Measurements from ENCODE around the gene GRIN2C. TPM values are rescaled to one million over a fixed set of nuclear protein-coding genes. Genes with fewer than 3 reads are reported as not detected.

The GRIN2C gene
- total RNA-seq, 2 donors from 2014 or later, result 0.65 to 1.2 TPM

- Mint-ChIP-seq H3K4me3 (no peak overlapping the region), H3K27me3 (no peaks in the 10 kb centered on the region), H3K36me3 (ENCODE audit: low read depth) (peaks cover 52% of the 10 kb centered on the region), H3K27ac (no peak overlapping the region), H3K4me1 (no peaks in the 10 kb centered on the region), H3K9me3 (no peaks in the 10 kb centered on the region)
- no peak for ATAC-seq (replicated peaks)
Measured at GRCh38 chr17:74803388-74803930, 56.2 kb downstream of the GRIN2C start.

DNA sequence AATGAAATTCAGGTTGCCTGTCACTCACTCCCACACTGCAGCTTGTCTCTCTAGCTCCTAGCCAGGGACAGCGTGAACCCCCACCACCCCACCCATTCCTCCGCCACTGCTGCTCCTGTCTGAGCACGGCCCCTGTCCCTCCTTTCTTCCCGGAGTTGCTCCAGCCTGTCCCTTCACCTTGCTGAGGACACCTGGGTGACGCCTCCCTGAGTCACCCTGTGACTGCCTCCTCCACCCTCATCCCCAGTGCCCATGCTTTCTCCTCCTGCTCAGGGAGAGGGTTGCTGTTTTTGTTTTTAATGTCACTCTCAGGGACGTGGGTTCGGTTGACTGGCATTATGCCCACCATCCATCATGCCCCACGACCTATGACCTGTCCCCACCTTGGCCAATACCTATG, 57.8 kb downstream of the GRIN2C start:
- Mint-ChIP-seq H3K4me3 (no peak overlapping the region), H3K36me3 (ENCODE audit: low read depth) (peaks cover 56% of the 10 kb centered on the region), H3K27ac (no peak overlapping the region), H3K27me3 (no peaks in the 10 kb centered on the region), H3K9me3 (no peaks in the 10 kb centered on the region), H3K4me1 (no peaks in the 10 kb centered on the region)
- ATAC-seq (replicated peaks), result no peak

DNA sequence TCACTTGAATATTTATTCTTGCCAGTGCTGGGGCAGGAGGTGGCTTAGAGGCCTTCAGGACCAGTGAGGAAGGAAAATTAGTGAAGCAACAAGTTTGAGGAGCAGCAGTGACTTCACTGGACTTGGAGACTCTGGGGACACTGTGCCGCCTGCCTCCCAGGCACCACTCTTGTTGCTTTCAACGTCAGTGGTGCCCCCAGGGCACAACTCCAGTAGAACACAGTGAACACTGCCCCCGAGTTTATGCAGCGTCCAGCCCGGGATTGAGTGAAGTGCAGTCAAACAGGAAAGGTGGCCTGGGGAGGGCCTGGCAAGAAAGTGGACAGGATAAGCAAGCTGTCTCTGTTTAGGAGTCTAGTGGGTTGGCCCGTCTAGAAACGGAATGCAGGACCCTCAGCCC, 59.2 kb downstream of the GRIN2C start:
- Mint-ChIP-seq H3K4me3 (no peak overlapping the region), H3K36me3 (ENCODE audit: low read depth) (peaks cover 69% of the 10 kb centered on the region), H3K9me3 (no peaks in the 10 kb centered on the region), H3K27ac (no peak overlapping the region), H3K4me1 (no peaks in the 10 kb centered on the region), H3K27me3 (no peaks in the 10 kb centered on the region)
- ATAC-seq (replicated peaks), result no peak

DNA sequence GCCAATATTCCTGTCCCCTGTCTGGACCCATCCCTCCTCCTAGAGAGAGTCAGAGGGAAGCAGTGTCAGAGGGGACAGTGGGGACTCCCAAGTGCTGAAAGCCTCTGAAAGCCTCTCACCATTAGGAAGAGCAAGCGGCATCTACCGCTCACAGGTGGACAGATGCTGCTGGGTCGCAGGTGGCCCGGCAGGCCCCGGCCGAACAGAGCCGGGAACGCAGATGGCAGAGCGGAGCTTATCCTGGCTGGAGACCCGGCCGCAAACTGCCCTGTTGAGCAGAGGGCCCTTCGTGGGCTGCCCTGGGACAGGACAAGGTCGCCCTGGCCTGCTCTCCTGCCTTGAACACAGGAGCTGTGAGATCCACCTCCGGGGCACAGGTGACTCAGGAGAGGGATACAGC, 60.6 kb downstream of the GRIN2C start:
- H3K9me3 Mint-ChIP-seq, result no peaks in the 10 kb centered on the region
- H3K4me1 Mint-ChIP-seq, result no peaks in the 10 kb centered on the region
- H3K36me3 Mint-ChIP-seq (ENCODE audit: low read depth), result peaks cover 78% of the 10 kb centered on the region
- H3K27ac Mint-ChIP-seq, result no peak overlapping the region
- H3K4me3 Mint-ChIP-seq, result no peak overlapping the region
- no peak for ATAC-seq (replicated peaks)
- no peaks in the 10 kb centered on the region for H3K27me3 Mint-ChIP-seq

GRCh38 chr17:74798239-74798707, 61.4 kb downstream of the GRIN2C start:
- H3K4me1 Mint-ChIP-seq, result no peaks in the 10 kb centered on the region
- H3K36me3 Mint-ChIP-seq (ENCODE audit: low read depth), result peaks cover 73% of the 10 kb centered on the region
- ATAC-seq (replicated peaks), result no peak
- H3K4me3 Mint-ChIP-seq, result no peak overlapping the region
- H3K27ac Mint-ChIP-seq, result no peak overlapping the region
- no peaks in the 10 kb centered on the region for H3K27me3 Mint-ChIP-seq
- no peaks in the 10 kb centered on the region for H3K9me3 Mint-ChIP-seq

DNA sequence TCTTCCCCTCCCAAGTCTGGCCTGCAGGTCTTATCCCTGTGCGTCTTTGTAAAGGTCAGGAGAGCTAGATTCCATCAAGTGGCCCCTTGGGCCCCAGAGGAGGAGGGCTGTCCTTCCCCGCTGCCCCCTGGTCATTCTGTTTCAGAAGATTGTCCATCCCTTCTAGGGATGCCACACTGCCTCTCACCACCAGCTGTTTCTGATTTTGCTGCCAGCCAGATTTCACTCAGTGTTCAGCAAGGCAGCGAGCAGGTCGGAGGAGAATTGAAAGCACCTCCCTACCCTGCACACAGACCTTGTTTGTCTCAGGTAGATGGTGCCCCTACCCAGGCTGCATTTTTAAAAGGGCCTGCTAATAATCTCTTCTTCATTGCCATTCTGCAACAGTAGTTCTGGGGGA, 61.9 kb downstream of the GRIN2C start:
- H3K27ac Mint-ChIP-seq, result no peak overlapping the region
- no peaks in the 10 kb centered on the region for H3K27me3 Mint-ChIP-seq
- H3K36me3 Mint-ChIP-seq (ENCODE audit: low read depth), result peaks cover 73% of the 10 kb centered on the region
- H3K9me3 Mint-ChIP-seq, result no peaks in the 10 kb centered on the region
- H3K4me1 Mint-ChIP-seq, result no peaks in the 10 kb centered on the region
- no peak for ATAC-seq (replicated peaks)
- H3K4me3 Mint-ChIP-seq, result no peak overlapping the region

DNA sequence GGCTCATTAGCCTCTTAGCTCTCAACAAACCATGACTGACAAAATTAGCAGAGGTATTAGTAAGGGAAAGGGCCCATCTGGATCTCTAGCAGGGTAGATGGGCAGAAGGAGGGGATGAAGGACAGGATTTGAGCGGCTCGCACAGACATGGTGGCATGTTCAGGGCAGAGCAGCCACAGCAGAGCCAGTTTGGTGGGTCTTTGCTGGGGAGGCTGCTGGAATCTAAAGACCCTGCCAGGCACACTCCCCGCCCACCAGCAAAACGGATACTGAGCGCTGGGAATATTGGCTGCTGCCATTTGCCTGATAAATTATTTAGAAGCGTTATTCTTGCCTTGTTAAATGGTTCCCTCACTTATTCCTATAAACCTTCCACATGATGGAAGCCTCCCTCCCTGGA, 62.8 kb downstream of the GRIN2C start:
- H3K4me3 Mint-ChIP-seq, result no peak overlapping the region
- H3K9me3 Mint-ChIP-seq, result no peaks in the 10 kb centered on the region
- no peaks in the 10 kb centered on the region for H3K4me1 Mint-ChIP-seq

DNA sequence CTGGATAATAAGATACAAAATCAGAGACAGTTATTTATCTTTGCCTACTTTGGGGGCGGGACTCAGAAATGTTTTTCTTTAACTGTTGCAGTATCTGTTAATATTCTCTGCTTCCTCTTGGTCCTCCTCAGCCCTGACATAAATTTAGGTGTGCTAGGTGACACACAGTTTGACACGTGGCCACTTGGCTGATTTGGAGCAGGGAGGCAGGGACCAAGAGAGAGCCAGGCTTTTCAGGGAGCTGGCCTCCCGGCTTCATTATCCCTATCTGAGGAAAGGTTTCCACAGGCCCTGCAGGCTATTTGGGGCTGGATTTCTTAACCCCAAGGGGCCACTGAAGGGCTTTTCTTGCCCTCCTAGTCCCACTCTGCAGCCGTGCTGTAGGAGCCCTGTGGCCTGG, 63.5 kb downstream of the GRIN2C start:
- Mint-ChIP-seq H3K27ac (no peak overlapping the region), H3K9me3 (no peaks in the 10 kb centered on the region), H3K36me3 (ENCODE audit: low read depth) (peaks cover 72% of the 10 kb centered on the region), H3K27me3 (no peaks in the 10 kb centered on the region), H3K4me1 (peaks cover 4% of the 10 kb centered on the region), H3K4me3 (no peak overlapping the region)
- no peak for ATAC-seq (replicated peaks)

More for the DNA sequence above, 62.8 kb downstream of the GRIN2C start:
- peaks cover 68% of the 10 kb centered on the region for H3K36me3 Mint-ChIP-seq (ENCODE audit: low read depth)
- no peaks in the 10 kb centered on the region for H3K27me3 Mint-ChIP-seq
- H3K27ac Mint-ChIP-seq, result no peak overlapping the region
- no peak for ATAC-seq (replicated peaks)

- H3K27ac Mint-ChIP-seq, result no peak overlapping the region
- H3K4me3 Mint-ChIP-seq, result no peak overlapping the region
Measured at GRCh38 chr17:74795327-74796020, 64.2 kb downstream of the GRIN2C start.

GRCh38 chr17:74792586-74793105, 67.0 kb downstream of the GRIN2C start:
- Mint-ChIP-seq H3K27me3 (no peaks in the 10 kb centered on the region), H3K4me1 (peaks cover 4% of the 10 kb centered on the region), H3K27ac (no peak overlapping the region), H3K4me3 (no peak overlapping the region), H3K9me3 (no peaks in the 10 kb centered on the region), H3K36me3 (ENCODE audit: low read depth) (peaks cover 74% of the 10 kb centered on the region)
- ATAC-seq (replicated peaks), result no peak

More at GRCh38 chr17:74795327-74796020, 64.2 kb downstream of the GRIN2C start:
- H3K27me3 Mint-ChIP-seq, result no peaks in the 10 kb centered on the region
- no peaks in the 10 kb centered on the region for H3K9me3 Mint-ChIP-seq
- H3K36me3 Mint-ChIP-seq (ENCODE audit: low read depth), result peaks cover 76% of the 10 kb centered on the region
- no peak for ATAC-seq (replicated peaks)
- H3K4me1 Mint-ChIP-seq, result peaks cover 4% of the 10 kb centered on the region

Other genes starting within 250 kb of the GRIN2C start
- gene CD300E, start 236.1 kb downstream of the GRIN2C start, total RNA-seq, result not detected
- gene CD300LF, start 147.0 kb downstream of the GRIN2C start, total RNA-seq, result not detected
- gene RAB37, start 122.6 kb downstream of the GRIN2C start, total RNA-seq, result 1 to 10 TPM; 2.5 to 3.4 TPM
- 100 to 1,000 TPM in 1 of 2 donors, 10 to 100 TPM in 1; 76.2 to 160 TPM for gene NHERF1, start 111.3 kb downstream of the GRIN2C start, total RNA-seq
- 10 to 100 TPM; 31.6 to 39.2 TPM for gene NAT9, start 83.5 kb downstream of the GRIN2C start, total RNA-seq
- 10 to 100 TPM; 56.7 to 58.4 TPM for gene FDXR, start 13.1 kb upstream of the GRIN2C start, total RNA-seq
- gene FADS6, start 33.7 kb upstream of the GRIN2C start, total RNA-seq, result not detected
- gene USH1G, start 63.4 kb upstream of the GRIN2C start, total RNA-seq, result not detected
- gene OTOP2, start 64.4 kb upstream of the GRIN2C start, total RNA-seq, result not detected
- gene OTOP3, start 76.0 kb upstream of the GRIN2C start, total RNA-seq, result not detected
- gene HID1, start 112.9 kb upstream of the GRIN2C start, total RNA-seq, result 1 to 10 TPM; 1.2 to 2.8 TPM
- 1 to 10 TPM in 1 of 2 donors, under 1 TPM in 1; 0.56 to 1.2 TPM for gene CDR2L, start 127.7 kb upstream of the GRIN2C start, total RNA-seq
- gene MRPL58, start 152.8 kb upstream of the GRIN2C start, total RNA-seq, result 10 to 100 TPM; 25.4 to 48.2 TPM
- gene ATP5PD, start 187.1 kb upstream of the GRIN2C start, total RNA-seq, result 100 to 1,000 TPM; 164 to 216 TPM
- gene KCTD2, start 187.3 kb upstream of the GRIN2C start, total RNA-seq, result 10 to 100 TPM; 21.3 to 22.1 TPM
- 10 to 100 TPM in 1 of 2 donors, 1 to 10 TPM in 1; 5.4 to 14.6 TPM for gene SLC16A5, start 228.1 kb upstream of the GRIN2C start, total RNA-seq

All from activated T-helper 17 cell treated with anti-CD3 and anti-CD28 coated beads, Interleukin-2, amount 50 U/mL, for 72 hours (primary cell).